Lower leg skin (tissue), 3 donors: ENCODE results near the gene AHRR.

Experiments used
- POLR2A ChIP-seq, 2 donors: fragments of 450-650 bp; IDR thresholded peaks; one replicate each; pipeline ENCODE4 v1.6.1; 2016 to 2017; ENCODE audit warnings: antibody characterized with exemption in 2 of 2, mild to moderate bottlenecking in 1 of 2, moderate library complexity in 1 of 2
- TF ChIP-seq, protein P1 (sequence below), 3 donors: fragments of 450-650 bp; IDR thresholded peaks; one replicate each; pipeline ENCODE4 v1.5.1; 2016; ENCODE audit warnings: antibody characterized with exemption in 3 of 3, mild to moderate bottlenecking in 3 of 3, moderate library complexity in 2 of 3

DNA sequence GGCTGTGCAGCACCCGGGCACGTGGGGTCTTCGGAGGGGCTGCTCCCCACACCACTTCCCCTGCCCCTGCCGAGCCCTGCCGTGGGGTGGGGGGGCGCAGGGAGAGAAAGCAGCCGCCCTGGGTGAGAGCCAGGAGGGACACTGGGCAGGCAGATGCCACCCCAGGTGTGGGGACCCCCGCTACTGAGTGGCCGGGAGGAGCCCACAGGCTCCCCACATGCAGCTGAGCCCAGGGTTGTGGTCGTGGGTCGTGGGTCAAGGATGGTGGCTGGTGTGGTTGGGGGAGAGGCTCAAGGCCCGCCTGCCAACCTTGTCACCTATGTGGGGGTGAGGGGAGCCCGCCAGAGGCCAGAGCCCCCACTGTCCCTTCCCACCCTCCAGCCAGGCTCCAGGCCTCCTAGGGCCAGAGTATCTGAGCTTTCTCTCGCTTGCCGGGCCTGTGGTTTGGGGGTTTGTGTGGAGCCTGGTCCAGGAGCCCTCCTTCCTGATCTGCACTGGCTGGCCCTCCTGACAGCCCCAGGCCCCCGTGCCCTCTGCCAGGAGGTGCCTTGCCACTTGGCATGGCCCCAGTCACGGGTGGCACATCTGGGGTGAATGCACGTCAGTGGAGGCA, 157.0 kb downstream of the AHRR start:
- no peak for TF ChIP-seq POLR2A (IDR thresholded peaks at IDR 0.05)
- TF ChIP-seq, protein P1, sequence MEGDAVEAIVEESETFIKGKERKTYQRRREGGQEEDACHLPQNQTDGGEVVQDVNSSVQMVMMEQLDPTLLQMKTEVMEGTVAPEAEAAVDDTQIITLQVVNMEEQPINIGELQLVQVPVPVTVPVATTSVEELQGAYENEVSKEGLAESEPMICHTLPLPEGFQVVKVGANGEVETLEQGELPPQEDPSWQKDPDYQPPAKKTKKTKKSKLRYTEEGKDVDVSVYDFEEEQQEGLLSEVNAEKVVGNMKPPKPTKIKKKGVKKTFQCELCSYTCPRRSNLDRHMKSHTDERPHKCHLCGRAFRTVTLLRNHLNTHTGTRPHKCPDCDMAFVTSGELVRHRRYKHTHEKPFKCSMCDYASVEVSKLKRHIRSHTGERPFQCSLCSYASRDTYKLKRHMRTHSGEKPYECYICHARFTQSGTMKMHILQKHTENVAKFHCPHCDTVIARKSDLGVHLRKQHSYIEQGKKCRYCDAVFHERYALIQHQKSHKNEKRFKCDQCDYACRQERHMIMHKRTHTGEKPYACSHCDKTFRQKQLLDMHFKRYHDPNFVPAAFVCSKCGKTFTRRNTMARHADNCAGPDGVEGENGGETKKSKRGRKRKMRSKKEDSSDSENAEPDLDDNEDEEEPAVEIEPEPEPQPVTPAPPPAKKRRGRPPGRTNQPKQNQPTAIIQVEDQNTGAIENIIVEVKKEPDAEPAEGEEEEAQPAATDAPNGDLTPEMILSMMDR (IDR thresholded peaks at IDR 0.05): no peak
